ENCODE data around the gene CACNA2D3.

DNA sequence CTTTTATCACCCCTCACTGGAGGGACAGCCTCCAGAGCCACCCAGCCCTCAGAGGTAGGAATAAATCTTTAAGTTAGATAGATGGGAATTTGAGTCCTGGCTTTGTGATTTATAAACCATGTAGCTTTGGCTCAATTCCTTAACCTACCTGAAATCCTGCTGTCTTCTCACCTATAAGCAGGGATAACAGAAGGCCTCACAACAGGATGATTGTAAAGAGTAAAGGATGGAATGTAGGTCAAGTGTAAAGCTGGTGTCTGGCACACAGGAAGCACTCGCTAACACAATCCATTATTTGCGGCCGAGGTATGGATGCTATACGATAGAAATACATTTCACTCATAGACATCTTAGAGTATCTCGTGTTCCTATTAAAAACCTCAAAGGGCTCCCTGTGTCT, 968.4 kb downstream of the CACNA2D3 start:
- no peak for TF ChIP-seq EZH2 (IDR thresholded peaks at IDR 0.05; ENCODE audit: low read length, unreplicated experiment)
- no peak for TF ChIP-seq CTCF (conservative IDR thresholded peaks at IDR 0.05; ENCODE audit: low read depth, low read length)
- no peak for TF ChIP-seq EZH2phosphoT487 (IDR thresholded peaks at IDR 0.05; ENCODE audit: borderline replicate concordance, low read length)
